SK-N-SH (cell line): ENCODE results near the gene MB.

ENCODE experiments used
- POLR2AphosphoS5 ChIP-seq: IDR thresholded peaks from 2 replicates; pipeline ENCODE4 v1.6.1; 2012; ENCODE audit warnings: low read depth, low read length
- TAF1 ChIP-seq: IDR thresholded peaks from 2 replicates; pipeline ENCODE4 v1.6.1; 2012; ENCODE audit warnings: low read depth, mild to moderate bottlenecking, low read length, moderate library complexity, borderline replicate concordance
- TEAD4 ChIP-seq: IDR thresholded peaks from 2 replicates; pipeline ENCODE4 v1.4.0; 2012; ENCODE audit warnings: mild to moderate bottlenecking, borderline replicate concordance; ENCODE audit not compliant: insufficient read depth
- TF ChIP-seq, protein P1 (sequence below): fragments of 200-600 bp; sonication (generic); IDR thresholded peaks from 2 replicates; pipeline ENCODE4 v1.6.1; 2017; ENCODE audit warnings: antibody characterized with exemption, mild to moderate bottlenecking, moderate library complexity
- TF ChIP-seq, protein P2 (sequence below): IDR thresholded peaks from 2 replicates; pipeline ENCODE4 v1.4.0; 2012; ENCODE audit warnings: low read depth, borderline replicate concordance

DNA sequence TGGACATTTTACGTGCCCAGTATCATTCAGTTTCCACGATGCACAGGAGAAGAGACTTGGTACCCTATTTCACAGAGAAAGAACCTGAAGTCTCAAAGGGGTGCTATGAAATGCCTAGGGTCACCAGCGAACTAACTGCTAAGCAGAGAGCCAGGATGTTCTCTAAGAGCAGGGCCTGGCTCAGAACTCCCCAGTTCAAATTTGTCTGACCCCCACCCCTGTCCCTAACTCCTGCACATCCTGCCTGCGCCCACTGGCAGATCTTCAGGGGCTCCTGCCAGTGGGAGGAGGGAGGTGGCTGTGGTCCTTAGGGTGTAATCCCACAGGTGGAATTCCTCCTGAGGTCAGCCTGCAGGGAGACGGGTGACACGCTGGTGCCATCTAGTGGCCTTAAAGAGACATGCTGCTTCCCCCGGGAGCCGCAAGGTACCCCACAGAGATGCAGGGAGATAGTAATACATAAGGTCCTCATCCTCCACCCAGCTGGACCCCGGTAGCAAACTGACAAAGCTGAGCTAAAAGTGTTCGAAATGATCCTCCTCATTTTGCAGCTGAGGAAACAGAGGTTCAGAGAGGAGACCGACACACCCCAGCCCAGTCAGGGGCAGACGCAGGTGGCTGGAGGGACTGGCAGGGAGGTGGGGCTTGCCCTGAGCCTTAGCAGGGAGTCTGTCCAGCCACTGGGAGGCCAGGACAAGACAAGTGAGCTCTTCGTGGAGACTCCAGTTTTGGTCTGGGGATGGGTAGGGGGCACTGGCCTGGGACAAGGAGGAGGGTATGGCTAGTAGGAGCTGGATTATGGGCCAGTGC lies 34.1 kb downstream of the MB start:
- TF ChIP-seq TEAD4 (no peak), POLR2AphosphoS5 (no peak), TAF1 (no peak)
- TF ChIP-seq, protein P1, sequence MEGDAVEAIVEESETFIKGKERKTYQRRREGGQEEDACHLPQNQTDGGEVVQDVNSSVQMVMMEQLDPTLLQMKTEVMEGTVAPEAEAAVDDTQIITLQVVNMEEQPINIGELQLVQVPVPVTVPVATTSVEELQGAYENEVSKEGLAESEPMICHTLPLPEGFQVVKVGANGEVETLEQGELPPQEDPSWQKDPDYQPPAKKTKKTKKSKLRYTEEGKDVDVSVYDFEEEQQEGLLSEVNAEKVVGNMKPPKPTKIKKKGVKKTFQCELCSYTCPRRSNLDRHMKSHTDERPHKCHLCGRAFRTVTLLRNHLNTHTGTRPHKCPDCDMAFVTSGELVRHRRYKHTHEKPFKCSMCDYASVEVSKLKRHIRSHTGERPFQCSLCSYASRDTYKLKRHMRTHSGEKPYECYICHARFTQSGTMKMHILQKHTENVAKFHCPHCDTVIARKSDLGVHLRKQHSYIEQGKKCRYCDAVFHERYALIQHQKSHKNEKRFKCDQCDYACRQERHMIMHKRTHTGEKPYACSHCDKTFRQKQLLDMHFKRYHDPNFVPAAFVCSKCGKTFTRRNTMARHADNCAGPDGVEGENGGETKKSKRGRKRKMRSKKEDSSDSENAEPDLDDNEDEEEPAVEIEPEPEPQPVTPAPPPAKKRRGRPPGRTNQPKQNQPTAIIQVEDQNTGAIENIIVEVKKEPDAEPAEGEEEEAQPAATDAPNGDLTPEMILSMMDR, result peak; percentile 94
- TF ChIP-seq, protein P2, sequence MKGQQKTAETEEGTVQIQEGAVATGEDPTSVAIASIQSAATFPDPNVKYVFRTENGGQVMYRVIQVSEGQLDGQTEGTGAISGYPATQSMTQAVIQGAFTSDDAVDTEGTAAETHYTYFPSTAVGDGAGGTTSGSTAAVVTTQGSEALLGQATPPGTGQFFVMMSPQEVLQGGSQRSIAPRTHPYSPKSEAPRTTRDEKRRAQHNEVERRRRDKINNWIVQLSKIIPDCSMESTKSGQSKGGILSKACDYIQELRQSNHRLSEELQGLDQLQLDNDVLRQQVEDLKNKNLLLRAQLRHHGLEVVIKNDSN, result no peak
